ENCODE data around the gene GRIN2A. TPM values are rescaled to one million over a fixed set of nuclear protein-coding genes. Genes with fewer than 3 reads are reported as not detected.

Gene GRIN2A
- polyA plus RNA-seq, 4 donors = 0.13 to 0.27 (median 0.19) TPM; not detected in 1

GRCh38 chr16:10219742-10220141, 37.5 kb upstream of the GRIN2A start:
- FAIRE-seq (no peak), DNase-seq (peak; percentile 46 to 54)
- Histone ChIP-seq H3K27me3 (ENCODE audit: control insufficient read depth in 3 of 3, insufficient read depth in 3 of 3, low read length in 3 of 3) (no peaks in the 10 kb centered on the region), H3K9me3 (ENCODE audit: control insufficient read depth in 2 of 2, insufficient read depth in 1 of 2, low read depth in 1 of 2, low read length in 1 of 2) (no peaks in the 10 kb centered on the region), H3K4me1 (ENCODE audit: control insufficient read depth in 3 of 3, insufficient read depth in 2 of 3, low read depth in 1 of 3, low read length in 2 of 3) (peaks cover 0 to 2% (median 0%) of the 10 kb centered on the region in 3 donors), H3K36me3 (ENCODE audit: control insufficient read depth in 3 of 3, insufficient read depth in 2 of 3, low read depth in 1 of 3, low read length in 3 of 3) (no peaks in the 10 kb centered on the region), H3K27ac (ENCODE audit: low read depth in 1 of 3, low read length in 2 of 3) (no peak overlapping the region), H3K4me3 (ENCODE audit: low read depth in 1 of 3, low read length in 3 of 3) (no peak overlapping the region)
- WGBS, 3 donors = 10 to 24% (median 17%) methylated on average over 4 of the region's 4 CpGs

DNA sequence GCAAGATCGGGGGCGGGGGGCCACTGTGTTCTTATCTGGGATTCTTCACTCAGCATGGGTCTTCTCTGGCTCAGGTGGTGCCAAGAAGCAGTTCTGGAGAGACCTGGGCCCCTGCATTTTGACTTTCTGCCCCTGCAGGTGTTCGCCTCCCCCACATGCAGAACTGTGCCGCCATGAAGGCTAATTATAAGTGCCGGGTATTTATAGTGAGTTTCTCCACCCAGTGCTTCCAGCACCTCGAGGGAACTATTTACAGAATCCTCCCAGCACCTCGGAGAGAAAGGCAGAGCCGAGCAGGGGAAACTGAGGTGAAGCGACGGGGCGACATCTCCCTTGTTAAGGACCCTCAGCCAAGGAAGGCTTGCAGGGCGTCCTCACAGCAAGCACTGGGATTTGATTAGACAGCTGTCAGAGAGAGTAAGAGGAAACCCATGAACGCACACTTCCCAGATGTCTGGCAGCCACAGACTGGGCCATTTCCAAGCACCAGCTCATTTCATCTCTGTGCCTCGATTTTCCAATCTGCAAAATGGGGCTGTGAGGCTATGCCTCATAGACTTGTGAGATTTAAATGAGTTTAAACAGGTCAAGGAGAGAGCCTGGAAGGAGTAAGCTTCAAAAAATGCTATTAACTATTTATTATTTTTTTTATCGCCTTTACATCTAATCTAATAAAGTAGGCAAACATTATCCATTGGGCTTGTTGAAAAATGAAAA, 36.4 kb upstream of the GRIN2A start:
- H3K4me3 ChIP-seq (ENCODE audit: low read depth in 1 of 3, low read length in 3 of 3) = no peak overlapping the region
- no peaks in the 10 kb centered on the region for H3K9me3 ChIP-seq (ENCODE audit: control insufficient read depth in 2 of 2, insufficient read depth in 1 of 2, low read depth in 1 of 2, low read length in 1 of 2)
- H3K36me3 ChIP-seq (ENCODE audit: control insufficient read depth in 3 of 3, insufficient read depth in 2 of 3, low read depth in 1 of 3, low read length in 3 of 3) = no peaks in the 10 kb centered on the region
- WGBS, 3 donors = 74 to 77% (median 75%) methylated on average over 15 of the region's 15 CpGs
- no peaks in the 10 kb centered on the region for H3K27me3 ChIP-seq (ENCODE audit: control insufficient read depth in 3 of 3, insufficient read depth in 3 of 3, low read length in 3 of 3)
- H3K27ac ChIP-seq (ENCODE audit: low read depth in 1 of 3, low read length in 2 of 3) = no peak overlapping the region
- DNase-seq = no peak
- no peak for FAIRE-seq
- peaks cover 0 to 2% (median 0%) of the 10 kb centered on the region in 3 donors for H3K4me1 ChIP-seq (ENCODE audit: control insufficient read depth in 3 of 3, insufficient read depth in 2 of 3, low read depth in 1 of 3, low read length in 2 of 3)

- DNase-seq (no peak), FAIRE-seq (no peak)
- no peaks in the 10 kb centered on the region for H3K4me1 ChIP-seq (ENCODE audit: control insufficient read depth in 3 of 3, insufficient read depth in 2 of 3, low read depth in 1 of 3, low read length in 2 of 3)
- H3K27me3 ChIP-seq (ENCODE audit: control insufficient read depth in 3 of 3, insufficient read depth in 3 of 3, low read length in 3 of 3) = peaks cover 0 to 3% (median 0%) of the 10 kb centered on the region in 3 donors
- WGBS, 3 donors = 73 to 84% (median 78%) methylated on average over 4 of the region's 4 CpGs
- no peaks in the 10 kb centered on the region for H3K9me3 ChIP-seq (ENCODE audit: control insufficient read depth in 2 of 2, insufficient read depth in 1 of 2, low read depth in 1 of 2, low read length in 1 of 2)
- no peak overlapping the region for H3K27ac ChIP-seq (ENCODE audit: low read depth in 1 of 3, low read length in 2 of 3)
- H3K4me3 ChIP-seq (ENCODE audit: low read depth in 1 of 3, low read length in 3 of 3) = no peak overlapping the region
- no peaks in the 10 kb centered on the region for H3K36me3 ChIP-seq (ENCODE audit: control insufficient read depth in 3 of 3, insufficient read depth in 2 of 3, low read depth in 1 of 3, low read length in 3 of 3)
Measured at GRCh38 chr16:10213748-10214147, 31.5 kb upstream of the GRIN2A start.

DNA sequence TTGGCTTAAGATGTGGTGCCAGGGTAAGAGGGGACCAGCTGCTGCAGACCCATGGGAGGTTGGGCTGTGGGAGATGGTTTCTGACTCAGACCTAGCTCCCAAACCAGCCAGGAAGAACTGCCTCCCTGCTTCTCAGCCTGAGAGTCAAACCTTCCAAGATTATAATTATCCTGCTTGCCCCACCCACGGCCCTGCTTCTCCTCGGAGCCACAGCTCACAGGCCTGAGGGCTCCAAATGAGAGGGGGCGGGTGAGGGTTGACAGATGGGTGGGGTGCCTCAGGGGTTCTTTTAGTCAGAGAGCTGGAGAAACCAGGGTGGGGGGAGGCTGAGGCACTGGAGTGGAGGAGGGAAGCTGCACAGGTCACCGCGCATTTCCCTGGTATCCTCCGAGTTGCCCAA, 28.7 kb upstream of the GRIN2A start:
- peaks cover 0 to 3% (median 0%) of the 10 kb centered on the region in 3 donors for H3K27me3 ChIP-seq (ENCODE audit: control insufficient read depth in 3 of 3, insufficient read depth in 3 of 3, low read length in 3 of 3)
- 38 to 49% (median 45%) methylated on average over 5 to 6 of the region's 6 CpGs for WGBS, 3 donors
- H3K4me1 ChIP-seq (ENCODE audit: control insufficient read depth in 3 of 3, insufficient read depth in 2 of 3, low read depth in 1 of 3, low read length in 2 of 3) = no peaks in the 10 kb centered on the region
- FAIRE-seq = no peak
- H3K36me3 ChIP-seq (ENCODE audit: control insufficient read depth in 3 of 3, insufficient read depth in 2 of 3, low read depth in 1 of 3, low read length in 3 of 3) = no peaks in the 10 kb centered on the region
- no peak overlapping the region for H3K4me3 ChIP-seq (ENCODE audit: low read depth in 1 of 3, low read length in 3 of 3)
- H3K9me3 ChIP-seq (ENCODE audit: control insufficient read depth in 2 of 2, insufficient read depth in 1 of 2, low read depth in 1 of 2, low read length in 1 of 2) = no peaks in the 10 kb centered on the region
- no peak for DNase-seq
- H3K27ac ChIP-seq (ENCODE audit: low read depth in 1 of 3, low read length in 2 of 3) = no peak overlapping the region

DNA sequence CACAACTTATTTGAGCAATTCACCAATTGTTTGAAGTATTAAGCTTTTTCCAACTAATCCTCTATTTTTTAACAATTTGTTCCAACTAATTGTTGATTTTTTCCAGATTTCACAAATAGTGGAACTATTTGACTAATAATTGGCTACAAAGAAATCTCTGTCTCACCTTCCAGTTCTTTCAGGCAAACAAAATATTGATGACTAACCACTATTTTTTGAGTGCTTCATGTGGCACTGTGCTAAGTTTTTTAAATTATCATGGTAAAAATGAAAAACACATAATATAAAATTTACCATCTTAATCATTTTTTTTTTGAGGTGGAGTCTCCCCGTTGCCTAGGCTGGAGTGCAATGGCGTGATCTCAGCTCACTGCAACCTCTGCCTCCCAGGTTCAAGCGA, 24.6 kb upstream of the GRIN2A start:
- H3K4me1 ChIP-seq (ENCODE audit: control insufficient read depth in 3 of 3, insufficient read depth in 2 of 3, low read depth in 1 of 3, low read length in 2 of 3) = no peaks in the 10 kb centered on the region
- H3K36me3 ChIP-seq (ENCODE audit: control insufficient read depth in 3 of 3, insufficient read depth in 2 of 3, low read depth in 1 of 3, low read length in 3 of 3) = no peaks in the 10 kb centered on the region
- H3K27ac ChIP-seq (ENCODE audit: low read depth in 1 of 3, low read length in 2 of 3) = no peak overlapping the region
- 77 to 95% (median 93%) methylated on average over 3 of the region's 3 CpGs for WGBS, 3 donors
- peaks cover 0 to 6% of the 10 kb centered on the region in 2 donors for H3K9me3 ChIP-seq (ENCODE audit: control insufficient read depth in 2 of 2, insufficient read depth in 1 of 2, low read depth in 1 of 2, low read length in 1 of 2)
- DNase-seq (no peak), FAIRE-seq (no peak)
- H3K4me3 ChIP-seq (ENCODE audit: low read depth in 1 of 3, low read length in 3 of 3) = no peak overlapping the region
- peaks cover 0 to 2% (median 0%) of the 10 kb centered on the region in 3 donors for H3K27me3 ChIP-seq (ENCODE audit: control insufficient read depth in 3 of 3, insufficient read depth in 3 of 3, low read length in 3 of 3)

GRCh38 chr16:10206215-10206614, 24.0 kb upstream of the GRIN2A start:
- no peak overlapping the region for H3K4me3 ChIP-seq (ENCODE audit: low read depth in 1 of 3, low read length in 3 of 3)
- DNase-seq (no peak), FAIRE-seq (no peak)
- H3K4me1 ChIP-seq (ENCODE audit: control insufficient read depth in 3 of 3, insufficient read depth in 2 of 3, low read depth in 1 of 3, low read length in 2 of 3) = no peaks in the 10 kb centered on the region
- peaks cover 0 to 6% of the 10 kb centered on the region in 2 donors for H3K9me3 ChIP-seq (ENCODE audit: control insufficient read depth in 2 of 2, insufficient read depth in 1 of 2, low read depth in 1 of 2, low read length in 1 of 2)
- peaks cover 0 to 2% (median 0%) of the 10 kb centered on the region in 3 donors for H3K27me3 ChIP-seq (ENCODE audit: control insufficient read depth in 3 of 3, insufficient read depth in 3 of 3, low read length in 3 of 3)
- H3K27ac ChIP-seq (ENCODE audit: low read depth in 1 of 3, low read length in 2 of 3) = no peak overlapping the region
- H3K36me3 ChIP-seq (ENCODE audit: control insufficient read depth in 3 of 3, insufficient read depth in 2 of 3, low read depth in 1 of 3, low read length in 3 of 3) = no peaks in the 10 kb centered on the region
- 78 to 95% (median 86%) methylated on average over 1 of the region's 1 CpG for WGBS, 3 donors

DNA sequence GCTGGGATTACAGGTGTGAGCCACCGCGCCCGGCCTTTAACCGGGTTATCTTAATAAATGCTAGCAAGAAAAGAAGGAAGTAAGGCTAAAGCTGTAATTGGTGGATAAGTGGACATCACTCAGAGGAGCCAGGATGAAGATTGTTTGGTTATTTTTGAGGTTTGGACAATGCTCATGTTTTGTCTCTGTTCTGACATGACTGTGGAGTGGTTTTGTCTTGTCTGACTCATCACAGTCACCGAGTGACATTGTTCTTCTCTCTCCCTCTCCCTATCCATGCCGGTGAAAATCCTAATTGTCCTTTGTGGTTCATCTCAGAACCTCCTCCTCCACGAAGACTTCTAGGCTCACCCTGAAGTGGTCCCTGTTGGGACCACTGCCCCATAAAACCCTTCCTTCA, 23.5 kb upstream of the GRIN2A start:
- DNase-seq (no peak), FAIRE-seq (no peak)
- Histone ChIP-seq H3K27me3 (ENCODE audit: control insufficient read depth in 3 of 3, insufficient read depth in 3 of 3, low read length in 3 of 3) (peaks cover 0 to 2% (median 0%) of the 10 kb centered on the region in 3 donors), H3K27ac (ENCODE audit: low read depth in 1 of 3, low read length in 2 of 3) (no peak overlapping the region), H3K9me3 (ENCODE audit: control insufficient read depth in 2 of 2, insufficient read depth in 1 of 2, low read depth in 1 of 2, low read length in 1 of 2) (peaks cover 0 to 6% of the 10 kb centered on the region in 2 donors), H3K36me3 (ENCODE audit: control insufficient read depth in 3 of 3, insufficient read depth in 2 of 3, low read depth in 1 of 3, low read length in 3 of 3) (no peaks in the 10 kb centered on the region), H3K4me3 (ENCODE audit: low read depth in 1 of 3, low read length in 3 of 3) (no peak overlapping the region), H3K4me1 (ENCODE audit: control insufficient read depth in 3 of 3, insufficient read depth in 2 of 3, low read depth in 1 of 3, low read length in 2 of 3) (no peaks in the 10 kb centered on the region)
- 84 to 92% (median 91%) methylated on average over 7 of the region's 7 CpGs for WGBS, 3 donors

GRCh38 chr16:10202649-10203048, 20.4 kb upstream of the GRIN2A start:
- 86 to 100% (median 93%) methylated on average over 1 of the region's 1 CpG for WGBS, 3 donors
- DNase-seq (no peak), FAIRE-seq (no peak)

More at GRCh38 chr16:10202649-10203048, 20.4 kb upstream of the GRIN2A start:
- no peak overlapping the region for H3K4me3 ChIP-seq (ENCODE audit: low read depth in 1 of 3, low read length in 3 of 3)
- no peaks in the 10 kb centered on the region for H3K4me1 ChIP-seq (ENCODE audit: control insufficient read depth in 3 of 3, insufficient read depth in 2 of 3, low read depth in 1 of 3, low read length in 2 of 3)
- H3K9me3 ChIP-seq (ENCODE audit: control insufficient read depth in 2 of 2, insufficient read depth in 1 of 2, low read depth in 1 of 2, low read length in 1 of 2) = peaks cover 0 to 6% of the 10 kb centered on the region in 2 donors
- no peaks in the 10 kb centered on the region for H3K36me3 ChIP-seq (ENCODE audit: control insufficient read depth in 3 of 3, insufficient read depth in 2 of 3, low read depth in 1 of 3, low read length in 3 of 3)
- peaks cover 0 to 3% (median 2%) of the 10 kb centered on the region in 3 donors for H3K27me3 ChIP-seq (ENCODE audit: control insufficient read depth in 3 of 3, insufficient read depth in 3 of 3, low read length in 3 of 3)
- H3K27ac ChIP-seq (ENCODE audit: low read depth in 1 of 3, low read length in 2 of 3) = no peak overlapping the region
